Astrocyte (in vitro differentiated cells and primary cell): ENCODE data around the gene SFT2D1.

ENCODE experiments used
- CTCF ChIP-seq: IDR thresholded peaks from 2 replicates; pipeline ENCODE4 v1.5.1; 2011; ENCODE audit warnings: low read depth, mild to moderate bottlenecking, inconsistent platforms, low read length, moderate library complexity; ENCODE audit not compliant: insufficient read depth
- EZH2 ChIP-seq: IDR thresholded peaks from 2 replicates; pipeline ENCODE4 v1.6.1; 2012; ENCODE audit warnings: mild to moderate bottlenecking, low read length, inconsistent platforms; ENCODE audit not compliant: insufficient read depth

- no peak for TF ChIP-seq CTCF
- TF ChIP-seq EZH2, result no peak
Measured at GRCh38 chr6:166352923-166353322, 10.6 kb upstream of the SFT2D1 start.
